ENCODE data around the gene OXCT2. TPM values are rescaled to one million over a fixed set of nuclear protein-coding genes. Genes with fewer than 3 reads are reported as not detected.
"Not testable (repeated sequence)": the region's sequence is repeated elsewhere in the genome, so short reads cannot be mapped to it uniquely, and the experiment has no call there.

OXCT2 gene
- total RNA-seq, 2 donors from 2014 or later, result 3.4 to 4.1 TPM

DNA sequence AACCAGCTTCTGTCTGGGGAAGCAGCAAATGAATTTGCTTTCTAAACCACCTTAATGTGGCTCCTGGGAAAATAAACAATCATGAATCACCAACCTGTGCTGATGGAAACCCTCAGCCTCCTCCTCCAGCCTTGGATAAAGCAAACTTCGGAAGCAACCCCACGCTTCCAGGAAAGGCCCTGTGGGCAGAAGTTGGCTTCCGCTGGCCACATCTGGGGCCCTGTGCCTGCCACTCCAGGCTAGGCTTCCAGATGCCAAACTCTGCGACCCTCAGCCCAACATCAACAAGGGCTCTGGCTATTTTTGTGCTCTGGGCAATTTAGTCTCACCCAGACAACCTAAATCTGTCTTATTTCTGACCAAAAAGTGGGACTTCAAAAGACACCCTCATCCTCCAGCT lies 6.2 kb upstream of the OXCT2 start:
- TF ChIP-seq, protein P1, sequence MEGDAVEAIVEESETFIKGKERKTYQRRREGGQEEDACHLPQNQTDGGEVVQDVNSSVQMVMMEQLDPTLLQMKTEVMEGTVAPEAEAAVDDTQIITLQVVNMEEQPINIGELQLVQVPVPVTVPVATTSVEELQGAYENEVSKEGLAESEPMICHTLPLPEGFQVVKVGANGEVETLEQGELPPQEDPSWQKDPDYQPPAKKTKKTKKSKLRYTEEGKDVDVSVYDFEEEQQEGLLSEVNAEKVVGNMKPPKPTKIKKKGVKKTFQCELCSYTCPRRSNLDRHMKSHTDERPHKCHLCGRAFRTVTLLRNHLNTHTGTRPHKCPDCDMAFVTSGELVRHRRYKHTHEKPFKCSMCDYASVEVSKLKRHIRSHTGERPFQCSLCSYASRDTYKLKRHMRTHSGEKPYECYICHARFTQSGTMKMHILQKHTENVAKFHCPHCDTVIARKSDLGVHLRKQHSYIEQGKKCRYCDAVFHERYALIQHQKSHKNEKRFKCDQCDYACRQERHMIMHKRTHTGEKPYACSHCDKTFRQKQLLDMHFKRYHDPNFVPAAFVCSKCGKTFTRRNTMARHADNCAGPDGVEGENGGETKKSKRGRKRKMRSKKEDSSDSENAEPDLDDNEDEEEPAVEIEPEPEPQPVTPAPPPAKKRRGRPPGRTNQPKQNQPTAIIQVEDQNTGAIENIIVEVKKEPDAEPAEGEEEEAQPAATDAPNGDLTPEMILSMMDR (IDR thresholded peaks at IDR 0.05), result no peak
- H3K27ac ChIP-seq, result no peak overlapping the region
- no peaks in the 10 kb centered on the region for H3K36me3 ChIP-seq
- ATAC-seq (ENCODE audit: insufficient number of reproducible peaks, low FRiP score, low read depth), result no peak
- no peaks in the 10 kb centered on the region for H3K9me3 ChIP-seq
- DNase-seq (ENCODE audit: low spot score), result no peak
- H3K4me1 ChIP-seq (ENCODE audit: control insufficient read depth in 1 of 2, low read depth in 2 of 2), result no peaks in the 10 kb centered on the region
- H3K27me3 ChIP-seq (replicated peaks; ENCODE audit: insufficient read depth), result no peaks in the 10 kb centered on the region
- no peak overlapping the region for H3K4me3 ChIP-seq

DNA sequence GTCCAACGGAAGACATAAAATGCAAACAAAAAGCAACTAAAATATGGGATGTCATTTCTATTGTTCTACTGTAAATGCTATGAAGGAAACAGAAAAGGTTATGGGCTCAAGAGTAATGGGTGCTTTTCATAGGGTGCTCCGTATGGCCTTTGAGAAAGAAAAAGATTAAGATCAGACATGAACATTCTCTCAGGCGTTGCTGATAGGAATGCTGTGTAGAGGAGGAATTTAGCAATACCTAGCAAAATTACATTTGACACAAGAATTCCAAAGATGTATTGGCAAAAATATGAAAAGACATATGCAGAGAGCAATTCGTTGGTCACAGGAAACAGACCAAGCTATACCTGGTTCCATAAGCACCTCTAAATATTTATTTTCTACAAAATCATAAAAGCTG lies 5.7 kb upstream of the OXCT2 start:
- H3K27ac ChIP-seq, result no peak overlapping the region
- DNase-seq (ENCODE audit: low spot score) (no peak), ATAC-seq (ENCODE audit: insufficient number of reproducible peaks, low FRiP score, low read depth) (no peak)
- H3K4me1 ChIP-seq (ENCODE audit: control insufficient read depth in 1 of 2, low read depth in 2 of 2), result no peaks in the 10 kb centered on the region
- H3K27me3 ChIP-seq (replicated peaks; ENCODE audit: insufficient read depth), result no peaks in the 10 kb centered on the region
- no peaks in the 10 kb centered on the region for H3K36me3 ChIP-seq
- no peaks in the 10 kb centered on the region for H3K9me3 ChIP-seq
- TF ChIP-seq, protein P1 (IDR thresholded peaks at IDR 0.05), result no peak
- H3K4me3 ChIP-seq, result no peak overlapping the region

DNA sequence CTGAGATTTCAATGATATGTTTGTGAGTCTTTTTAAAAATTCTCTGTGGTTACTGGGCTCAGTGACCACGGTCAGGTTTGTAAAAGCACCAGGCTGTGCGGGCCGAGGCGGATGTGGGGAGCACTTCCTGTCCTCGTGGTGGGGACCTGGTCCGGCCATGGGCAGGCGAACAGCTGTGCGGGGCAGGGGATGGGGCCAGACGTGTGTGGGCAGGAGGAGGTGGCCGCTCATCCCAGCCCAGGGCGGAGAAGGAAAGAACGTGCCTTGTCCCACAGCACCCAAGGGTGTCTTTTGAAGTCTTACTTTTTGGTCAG lies 5.2 kb upstream of the OXCT2 start:
- Histone ChIP-seq H3K36me3 (no peaks in the 10 kb centered on the region), H3K27ac (no peak overlapping the region), H3K9me3 (no peaks in the 10 kb centered on the region), H3K4me1 (ENCODE audit: control insufficient read depth in 1 of 2, low read depth in 2 of 2) (no peaks in the 10 kb centered on the region), H3K4me3 (no peak overlapping the region), H3K27me3 (replicated peaks; ENCODE audit: insufficient read depth) (no peaks in the 10 kb centered on the region)
- TF ChIP-seq, protein P1 (IDR thresholded peaks at IDR 0.05), result no peak
- no peak for ATAC-seq (ENCODE audit: insufficient number of reproducible peaks, low FRiP score, low read depth)
- DNase-seq (ENCODE audit: low spot score), result no peak

- H3K4me3 ChIP-seq; ATAC-seq (ENCODE audit: insufficient number of reproducible peaks, low FRiP score, low read depth); H3K27me3 ChIP-seq (replicated peaks; ENCODE audit: insufficient read depth); DNase-seq (ENCODE audit: low spot score); H3K36me3 ChIP-seq; H3K9me3 ChIP-seq; H3K4me1 ChIP-seq (ENCODE audit: control insufficient read depth in 1 of 2, low read depth in 2 of 2); H3K27ac ChIP-seq: not testable (repeated sequence)
These were observed 4.7 kb upstream of the OXCT2 start for GRCh38 chr1:39775676-39776399.

DNA sequence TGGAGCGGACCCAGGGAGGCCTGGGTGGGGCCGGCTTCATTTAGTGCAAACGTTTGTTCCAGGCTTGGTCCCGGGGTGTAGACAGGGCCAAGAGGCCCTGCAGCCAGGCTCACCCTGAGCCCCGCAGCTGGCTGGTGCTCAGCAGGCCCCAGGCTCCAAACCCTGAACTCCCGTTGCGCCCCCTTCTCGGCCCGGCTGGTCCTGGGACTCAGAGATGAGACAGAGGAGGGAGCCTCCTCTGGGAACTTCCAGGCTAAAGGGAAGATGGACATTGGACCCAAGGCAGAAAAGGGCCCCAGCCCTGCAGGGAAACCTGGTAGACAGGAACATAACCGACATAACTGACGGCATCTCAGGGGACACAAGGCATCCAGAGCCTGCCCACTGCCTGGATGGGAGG lies 4.0 kb upstream of the OXCT2 start:
- not testable (repeated sequence) for H3K27ac ChIP-seq; ATAC-seq (ENCODE audit: insufficient number of reproducible peaks, low FRiP score, low read depth); H3K4me1 ChIP-seq (ENCODE audit: control insufficient read depth in 1 of 2, low read depth in 2 of 2); DNase-seq (ENCODE audit: low spot score); H3K27me3 ChIP-seq (replicated peaks; ENCODE audit: insufficient read depth); H3K9me3 ChIP-seq; H3K4me3 ChIP-seq; H3K36me3 ChIP-seq

DNA sequence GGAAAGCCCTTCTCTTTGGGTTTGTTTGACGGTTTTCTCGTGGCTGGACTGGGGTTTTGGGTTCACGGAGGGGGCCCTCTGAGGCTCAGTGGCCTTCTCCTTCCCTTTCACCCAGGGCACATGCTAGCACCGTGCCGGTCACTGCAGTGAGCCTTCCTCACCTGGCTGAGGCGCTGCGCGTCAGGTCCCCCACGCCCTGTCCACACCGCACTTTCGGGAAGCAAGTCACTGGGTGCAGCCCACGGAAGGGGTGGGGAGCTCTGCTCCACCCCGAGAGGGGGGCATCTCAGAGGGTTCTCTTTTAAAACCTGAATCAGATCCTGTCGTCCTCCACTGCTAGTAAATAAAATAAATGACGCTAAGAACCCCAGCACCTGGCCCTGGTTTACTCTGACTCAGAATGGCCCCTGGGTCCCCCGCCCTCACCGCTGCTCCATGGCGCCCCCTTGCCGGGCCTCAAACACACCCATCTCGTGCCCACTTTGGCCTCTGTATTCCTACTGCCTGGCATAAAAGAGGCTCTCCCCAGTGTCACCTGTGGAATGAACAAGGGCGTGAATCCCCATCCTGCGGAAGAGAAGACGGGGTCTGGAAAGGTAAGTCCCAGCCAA lies 2.3 kb upstream of the OXCT2 start:
- H3K9me3 ChIP-seq; H3K27me3 ChIP-seq (replicated peaks; ENCODE audit: insufficient read depth); DNase-seq (ENCODE audit: low spot score); H3K27ac ChIP-seq; H3K36me3 ChIP-seq; H3K4me3 ChIP-seq; H3K4me1 ChIP-seq (ENCODE audit: control insufficient read depth in 1 of 2, low read depth in 2 of 2); ATAC-seq (ENCODE audit: insufficient number of reproducible peaks, low FRiP score, low read depth): not testable (repeated sequence)

- not testable (repeated sequence) for ATAC-seq (ENCODE audit: insufficient number of reproducible peaks, low FRiP score, low read depth); H3K27me3 ChIP-seq (replicated peaks; ENCODE audit: insufficient read depth); H3K4me3 ChIP-seq; H3K36me3 ChIP-seq; H3K9me3 ChIP-seq; H3K4me1 ChIP-seq (ENCODE audit: control insufficient read depth in 1 of 2, low read depth in 2 of 2); H3K27ac ChIP-seq; DNase-seq (ENCODE audit: low spot score)
These were observed 787 bp downstream of the OXCT2 start for GRCh38 chr1:39770100-39771021.

DNA sequence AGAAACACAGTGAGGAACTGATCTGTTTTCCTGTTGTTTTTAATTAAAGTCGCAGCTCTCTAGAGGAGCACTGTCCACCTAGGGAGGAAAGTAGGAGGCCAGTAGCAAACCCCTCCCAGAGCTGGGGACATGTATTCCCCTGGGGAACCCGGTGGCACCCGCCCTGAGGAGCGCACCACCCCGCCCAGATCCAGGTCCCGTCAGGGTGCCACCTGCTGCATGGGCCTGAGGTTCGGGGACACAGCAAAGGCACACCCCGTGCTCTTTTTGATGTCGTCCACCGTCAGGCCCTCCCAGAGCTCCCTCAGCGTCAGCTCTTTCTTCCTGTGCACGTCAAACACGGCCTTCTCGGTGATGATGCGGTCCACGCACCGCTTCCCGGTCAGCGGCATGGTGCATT lies 1.6 kb downstream of the OXCT2 start:
- ATAC-seq (ENCODE audit: insufficient number of reproducible peaks, low FRiP score, low read depth); H3K4me3 ChIP-seq; H3K9me3 ChIP-seq; H3K27me3 ChIP-seq (replicated peaks; ENCODE audit: insufficient read depth); H3K4me1 ChIP-seq (ENCODE audit: control insufficient read depth in 1 of 2, low read depth in 2 of 2); H3K36me3 ChIP-seq; DNase-seq (ENCODE audit: low spot score); H3K27ac ChIP-seq: not testable (repeated sequence)

- H3K27ac ChIP-seq; DNase-seq (ENCODE audit: low spot score); H3K4me1 ChIP-seq (ENCODE audit: control insufficient read depth in 1 of 2, low read depth in 2 of 2); H3K27me3 ChIP-seq (replicated peaks; ENCODE audit: insufficient read depth); H3K9me3 ChIP-seq; ATAC-seq (ENCODE audit: insufficient number of reproducible peaks, low FRiP score, low read depth); H3K4me3 ChIP-seq; H3K36me3 ChIP-seq: not testable (repeated sequence)
These were observed 4.7 kb downstream of the OXCT2 start for GRCh38 chr1:39766466-39766865.

Data from thoracic aorta (tissue), 2 donors.